Fibroblast of upper back skin (primary cell): ENCODE data around the gene PDCD11.

Experiments
- DNase-seq: peaks from one replicate; pipeline ENCODE4 v3.0.0-alpha.2; 2013

The PDCD11 gene

DNA sequence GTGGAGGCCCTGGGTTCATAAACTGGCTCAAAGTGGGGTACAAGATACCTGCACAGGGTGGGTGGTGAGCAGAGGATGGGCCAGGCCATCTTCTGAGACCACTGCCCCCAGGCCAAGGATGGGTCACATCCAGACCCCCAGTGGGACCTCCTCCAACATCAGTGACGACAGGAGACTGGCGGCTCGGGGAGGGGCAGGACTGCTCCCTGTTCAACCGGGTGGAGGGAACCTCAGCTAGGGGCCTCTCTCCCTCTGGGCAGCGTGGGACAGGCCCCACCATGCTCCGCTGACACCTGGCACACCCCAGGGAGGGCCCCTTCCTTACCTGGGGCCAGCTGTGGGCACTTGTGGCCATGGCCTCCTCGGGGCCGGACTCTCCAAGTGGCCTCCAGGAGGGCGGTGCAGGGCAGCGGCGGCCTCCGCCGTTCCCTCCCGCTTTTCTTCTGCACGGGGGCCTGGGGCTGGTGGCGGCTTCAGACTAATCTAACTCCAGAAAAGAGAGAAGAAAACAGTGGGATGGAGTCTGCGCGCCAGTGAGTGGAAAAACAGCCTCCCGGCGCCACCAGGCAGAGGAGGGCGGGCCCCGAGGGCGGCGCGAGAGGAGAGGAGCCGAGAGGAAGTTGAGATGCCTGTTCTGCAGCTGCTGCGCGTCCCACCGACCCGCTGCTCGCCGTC is 55.5 kb downstream of the PDCD11 start, which contains the start of gene CALHM2:
Gene CALHM2 (minus strand): TSS at position 540 of the 675 bp plus-strand sequence. CDS start 2,429 bp downstream, outside the sequence.
- peak; percentile 49 for DNase-seq

DNA sequence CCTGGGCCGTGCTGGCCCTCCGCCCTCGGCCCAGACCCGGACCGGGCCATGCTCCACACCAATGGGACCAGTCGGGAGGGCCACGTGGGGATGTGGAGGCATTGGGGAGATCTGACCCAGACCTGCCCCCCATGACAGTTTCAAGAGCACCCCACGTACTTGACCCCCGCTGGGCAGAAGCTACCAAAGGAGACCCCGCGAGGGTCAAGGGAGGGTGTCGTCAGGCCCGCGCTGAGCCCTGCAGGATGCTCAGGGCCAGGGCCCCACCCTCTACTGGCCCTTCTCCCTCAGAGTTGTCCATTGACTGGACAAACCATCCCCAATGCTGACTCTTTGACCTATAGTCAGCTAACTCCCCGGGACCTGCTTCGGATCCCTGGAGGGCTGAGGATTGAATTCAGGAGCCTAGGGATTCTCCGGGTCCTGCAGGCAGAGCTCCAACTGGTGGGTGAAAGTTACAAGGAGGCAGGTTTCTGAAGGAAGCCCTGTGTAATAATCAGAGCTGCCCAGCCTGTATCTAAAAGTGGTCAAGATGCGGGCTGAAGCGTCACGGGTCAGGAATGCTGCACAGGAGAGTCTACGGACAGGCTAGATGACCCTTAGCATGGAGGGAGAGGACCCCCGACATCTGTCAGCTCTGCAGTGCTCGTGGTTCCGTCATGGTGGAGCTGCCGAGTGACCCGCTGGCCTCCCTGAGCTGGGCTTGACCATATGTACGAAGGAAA is 56.2 kb downstream of the PDCD11 start:
- no peak for DNase-seq

DNA sequence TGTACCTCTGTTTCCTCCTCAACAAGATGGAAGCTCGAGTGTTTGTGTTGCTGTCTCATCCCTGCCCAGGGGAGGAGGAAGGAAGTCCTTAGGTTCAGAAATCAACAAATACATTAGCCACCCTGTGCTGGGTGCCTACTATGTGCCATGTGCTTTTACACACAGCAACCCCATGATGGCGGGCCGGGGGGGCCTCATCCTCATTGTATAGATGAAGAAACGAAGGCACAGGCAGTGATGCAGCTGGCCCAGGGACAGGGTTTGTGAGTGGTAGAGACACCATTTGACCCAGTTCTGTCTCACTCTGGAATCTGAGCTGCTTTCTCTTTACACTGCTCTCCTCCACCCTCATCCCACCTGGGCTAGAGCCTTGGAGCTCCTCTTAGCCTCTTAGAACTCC is 57.6 kb downstream of the PDCD11 start:
- DNase-seq: no peak

DNA sequence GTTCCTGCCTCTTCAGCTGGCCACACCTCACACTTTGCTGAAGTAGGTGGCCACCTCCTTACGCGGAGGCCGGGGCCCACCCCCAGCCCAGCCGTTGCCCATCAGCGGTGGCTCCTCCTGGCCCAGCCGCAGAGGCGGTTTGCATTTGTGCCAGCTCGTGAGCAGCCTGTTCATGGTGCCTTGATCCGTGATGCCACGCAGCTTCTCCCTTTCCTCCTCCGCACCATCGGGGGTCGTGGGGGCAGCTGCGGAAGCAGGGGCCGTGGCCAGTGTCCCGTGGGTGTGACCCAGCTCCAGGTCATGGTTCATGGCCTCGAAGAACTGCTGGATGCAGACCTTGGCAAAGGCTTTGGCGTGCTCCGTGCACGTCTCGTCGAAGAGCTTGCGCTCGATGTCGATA is 58.8 kb downstream of the PDCD11 start:
- no peak for DNase-seq

DNA sequence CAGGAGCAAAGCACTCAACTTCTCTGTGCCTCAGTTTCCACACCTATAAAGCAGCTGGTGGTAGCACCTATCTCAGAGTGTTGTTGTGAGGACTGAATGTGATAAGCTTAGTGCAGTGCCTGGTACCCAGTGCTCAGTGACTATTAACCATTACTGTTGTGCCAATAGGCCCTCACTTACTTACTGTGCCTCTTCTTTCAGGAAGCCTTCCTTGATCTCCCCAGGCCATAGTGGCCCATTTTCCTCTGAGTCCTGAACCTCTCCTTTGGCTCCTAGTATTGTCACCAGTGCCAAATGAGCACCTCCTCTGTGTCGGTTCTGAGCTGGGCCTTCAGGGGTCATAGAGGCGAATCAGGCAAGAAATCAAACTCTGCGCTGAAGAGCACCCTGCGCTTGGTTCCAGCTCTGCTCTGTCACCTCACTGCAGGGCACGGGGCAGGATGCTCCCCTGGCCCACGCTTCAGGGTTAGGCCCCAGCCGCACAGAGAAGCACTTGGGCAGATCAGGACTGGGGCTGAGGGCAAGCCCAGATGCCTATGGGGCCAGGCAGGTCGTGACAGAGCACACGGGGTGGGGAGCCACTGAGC is 59.7 kb downstream of the PDCD11 start:
- DNase-seq: no peak

DNA sequence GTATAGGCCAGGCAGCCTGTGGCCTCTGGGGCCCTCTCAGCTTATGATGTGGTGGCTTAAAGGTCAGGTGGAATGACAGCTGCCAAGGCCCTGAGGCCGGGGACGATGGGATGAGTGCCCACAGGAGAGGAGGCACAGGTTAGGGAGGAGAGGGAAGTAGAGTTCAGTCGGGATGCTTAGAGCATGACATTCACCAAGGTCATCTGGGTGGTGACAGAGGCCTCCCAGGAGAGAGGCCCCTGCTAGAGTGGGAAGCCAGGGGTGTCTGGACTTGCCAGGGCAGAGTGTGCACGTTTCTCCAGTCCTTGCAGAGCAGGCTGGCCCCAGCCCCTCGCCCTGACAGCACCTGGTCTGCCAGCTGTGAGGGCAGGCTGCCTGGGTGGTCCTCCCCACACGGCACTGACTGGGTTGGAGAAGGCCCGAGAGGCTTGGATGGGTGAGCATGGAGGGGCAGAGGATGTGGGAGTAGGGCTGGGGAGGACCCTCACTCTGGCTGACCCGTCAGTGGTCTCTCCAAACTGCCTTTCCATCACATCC is 60.8 kb downstream of the PDCD11 start:
- DNase-seq: no peak

DNA sequence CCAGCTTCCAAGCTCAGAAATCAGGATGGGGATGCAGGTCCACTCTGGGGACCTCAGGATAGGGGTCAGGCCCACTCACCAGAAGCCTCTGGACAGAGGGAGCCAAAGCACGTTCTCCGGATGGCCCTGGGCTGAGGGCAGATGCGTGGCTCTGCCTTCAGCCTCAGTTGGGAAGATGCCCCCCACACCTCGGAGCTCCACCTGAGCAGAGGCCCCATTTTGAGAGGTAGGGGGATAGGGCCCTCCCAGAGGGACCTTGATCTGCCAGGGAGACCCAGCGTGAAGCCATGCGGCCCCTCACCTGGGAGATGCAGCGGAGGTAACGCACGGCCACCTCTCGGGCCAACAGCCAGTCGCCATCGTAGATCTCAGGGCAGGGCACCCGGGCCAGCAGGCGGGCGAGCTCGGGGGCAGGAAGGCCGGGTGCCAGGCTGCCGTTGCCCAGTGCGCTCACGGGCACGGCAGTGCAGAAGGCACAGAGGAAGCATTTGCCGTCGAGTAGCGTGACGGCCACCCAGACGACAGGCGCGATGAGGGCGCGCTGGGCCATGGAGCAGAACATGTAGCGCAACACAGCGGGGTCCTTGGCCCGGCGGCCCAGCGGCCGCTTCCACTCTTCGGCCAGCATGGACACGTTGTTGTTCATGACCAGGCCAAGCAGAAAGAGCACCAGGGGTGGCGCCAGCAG is 61.6 kb downstream of the PDCD11 start:
- DNase-seq: no peak

DNA sequence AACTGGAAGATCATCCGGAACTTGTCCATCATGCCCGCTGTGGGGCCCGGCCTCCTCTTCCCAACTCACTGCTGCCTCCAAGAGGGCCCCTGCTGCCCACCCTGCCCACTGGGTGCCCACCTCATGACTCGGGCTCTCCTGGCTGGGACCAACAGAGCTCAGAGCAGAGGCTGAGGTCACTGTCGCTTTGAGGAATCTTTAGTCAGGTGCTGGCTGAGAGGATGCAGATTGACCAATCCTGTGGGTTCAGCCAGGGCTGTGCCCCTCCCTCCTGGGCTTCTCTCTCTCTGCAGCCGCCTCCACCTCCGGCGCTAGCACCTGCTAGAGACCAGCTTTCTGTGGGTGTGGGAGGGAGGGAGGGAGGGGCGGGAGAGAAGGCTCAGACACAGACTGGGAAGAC is 62.3 kb downstream of the PDCD11 start, which contains the start of gene CALHM1:
Gene CALHM1 (minus strand): TSS at position 181 of the 400 bp plus-strand sequence. CDS start 149 bp downstream, at position 32.
- DNase-seq: no peak

DNA sequence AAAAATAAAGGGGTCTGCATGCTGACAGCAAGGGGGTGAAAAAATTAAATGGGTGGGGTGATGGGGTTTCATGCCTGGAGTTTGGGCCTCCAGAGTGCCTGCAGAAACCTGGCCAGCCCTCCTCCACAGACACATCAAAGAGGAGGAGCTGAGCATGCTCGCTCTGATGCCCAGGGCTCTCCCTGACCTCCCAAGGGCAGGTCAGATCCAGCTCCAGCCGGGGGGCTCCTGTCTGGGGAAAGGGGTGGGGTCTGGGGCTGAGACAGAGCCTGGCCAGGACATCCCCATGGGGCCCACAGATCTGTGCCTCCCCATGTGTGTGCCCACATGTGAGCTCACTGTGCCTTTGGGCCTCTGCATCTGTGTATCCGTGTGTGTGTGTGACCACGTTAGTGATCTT is 63.2 kb downstream of the PDCD11 start:
- DNase-seq: no peak

DNA sequence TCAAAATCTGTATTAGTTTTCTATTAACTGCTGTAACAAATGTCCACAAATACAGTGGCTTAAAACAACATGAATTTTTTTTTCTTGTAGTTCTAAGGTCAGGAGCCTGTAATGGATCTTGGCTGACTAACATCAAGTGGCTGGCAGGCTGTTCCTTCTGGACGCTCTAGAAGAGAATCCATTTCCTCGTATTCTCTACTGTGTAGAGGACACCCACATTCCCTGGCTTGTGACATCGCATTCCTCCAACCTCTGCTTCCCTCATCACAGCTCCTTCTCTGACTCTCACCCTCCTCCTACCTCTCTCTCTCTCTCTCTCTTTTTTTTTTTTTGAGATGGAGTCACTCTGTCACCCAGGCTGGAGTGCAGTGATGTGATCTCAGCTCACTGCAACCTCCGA is 67.1 kb downstream of the PDCD11 start:
- no peak for DNase-seq

DNA sequence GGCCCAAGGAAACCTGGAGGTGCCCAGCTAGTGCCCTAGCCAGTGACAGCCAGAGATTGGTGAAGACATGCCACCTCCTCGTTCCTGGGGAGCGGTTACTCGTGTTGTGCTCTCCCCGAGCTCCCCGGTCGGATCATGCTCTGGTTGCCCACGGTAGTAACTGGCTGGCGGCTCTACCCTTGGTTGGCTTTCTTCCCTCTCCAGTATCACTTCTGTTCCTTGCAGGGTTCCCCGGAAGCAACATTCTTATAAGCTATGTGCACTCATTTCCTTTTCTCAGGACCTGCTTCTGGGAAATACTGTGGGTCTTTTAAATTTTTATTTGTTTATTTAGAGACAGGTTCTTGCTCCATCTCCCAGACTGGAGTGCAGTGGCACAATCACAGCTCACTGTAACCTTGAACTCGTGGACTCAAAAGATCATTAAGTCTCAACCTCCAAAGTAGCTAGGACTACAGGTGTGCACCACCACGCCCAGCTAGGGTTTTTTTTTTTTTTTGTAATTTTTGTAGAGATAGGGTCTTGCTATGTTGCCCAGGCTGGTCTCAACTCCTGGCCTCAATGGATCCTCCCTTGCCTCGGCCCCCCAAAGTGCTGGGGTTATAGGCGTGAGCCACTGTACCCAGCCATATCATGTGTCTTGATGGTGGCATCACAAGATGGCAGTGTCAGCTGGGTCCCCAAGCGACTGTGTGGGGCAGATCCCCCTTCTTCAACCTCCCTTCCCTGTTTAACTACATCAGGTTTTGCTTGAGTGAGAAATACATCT is 69.2 kb downstream of the PDCD11 start:
- DNase-seq: no peak

DNA sequence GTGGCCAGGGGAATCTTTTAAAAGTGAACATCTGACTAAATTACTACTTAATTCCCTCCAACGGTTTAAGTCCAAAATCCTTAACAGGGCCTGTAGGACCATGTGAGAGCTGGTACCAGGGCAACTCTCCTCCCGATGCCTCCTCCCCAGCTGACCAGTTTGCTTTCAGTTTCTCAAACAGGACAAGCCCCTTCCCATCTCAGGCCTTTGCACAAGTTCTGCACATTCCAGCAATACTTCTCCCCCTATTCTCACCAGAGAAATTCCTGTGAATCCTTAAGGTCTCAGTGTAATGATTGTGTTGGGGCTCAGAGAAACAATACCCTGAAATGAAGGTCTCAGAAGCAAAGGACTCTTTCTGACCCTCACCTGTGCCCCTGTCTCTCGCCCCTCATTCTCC is 70.3 kb downstream of the PDCD11 start:
- peak; percentile 40 for DNase-seq

DNA sequence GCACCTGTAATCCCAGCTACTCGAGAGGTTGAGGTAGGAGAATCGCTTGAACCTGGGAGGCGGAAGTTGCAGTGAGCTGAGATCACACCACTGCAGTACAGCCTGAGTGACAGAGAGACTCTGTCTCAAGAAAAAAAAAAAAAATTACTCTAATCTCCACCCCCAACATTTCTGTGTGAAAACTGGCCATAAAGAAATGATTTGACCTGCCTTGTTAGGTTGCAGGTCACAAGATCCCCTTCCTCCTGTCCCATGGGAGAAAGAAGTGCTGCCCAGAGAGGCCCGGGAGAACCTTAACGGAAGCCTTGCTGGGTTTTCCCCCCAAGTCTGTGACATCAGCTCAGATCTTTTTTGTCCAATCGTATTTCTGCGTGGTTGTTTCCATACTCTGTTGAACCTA is 71.0 kb downstream of the PDCD11 start:
- DNase-seq: no peak

DNA sequence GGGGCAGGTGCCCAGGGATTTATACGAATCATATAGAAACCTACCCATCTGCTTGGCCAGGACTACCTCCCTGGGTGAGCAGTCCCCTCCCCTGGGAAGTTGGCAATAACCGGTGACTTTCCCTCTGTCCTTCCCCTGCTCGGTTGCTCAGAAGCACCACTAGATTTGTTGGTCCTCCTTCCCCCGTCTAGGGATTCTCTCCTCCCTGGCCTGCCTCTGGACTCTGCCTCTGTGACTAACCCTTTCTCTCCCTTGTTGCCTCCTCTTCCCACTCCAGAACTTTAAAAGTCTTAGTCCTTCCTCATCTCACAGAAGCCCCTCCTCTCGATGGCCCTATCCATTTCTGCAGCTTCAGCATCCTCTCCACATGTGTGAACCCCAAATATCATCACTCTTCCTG is 72.8 kb downstream of the PDCD11 start:
- DNase-seq: no peak

DNA sequence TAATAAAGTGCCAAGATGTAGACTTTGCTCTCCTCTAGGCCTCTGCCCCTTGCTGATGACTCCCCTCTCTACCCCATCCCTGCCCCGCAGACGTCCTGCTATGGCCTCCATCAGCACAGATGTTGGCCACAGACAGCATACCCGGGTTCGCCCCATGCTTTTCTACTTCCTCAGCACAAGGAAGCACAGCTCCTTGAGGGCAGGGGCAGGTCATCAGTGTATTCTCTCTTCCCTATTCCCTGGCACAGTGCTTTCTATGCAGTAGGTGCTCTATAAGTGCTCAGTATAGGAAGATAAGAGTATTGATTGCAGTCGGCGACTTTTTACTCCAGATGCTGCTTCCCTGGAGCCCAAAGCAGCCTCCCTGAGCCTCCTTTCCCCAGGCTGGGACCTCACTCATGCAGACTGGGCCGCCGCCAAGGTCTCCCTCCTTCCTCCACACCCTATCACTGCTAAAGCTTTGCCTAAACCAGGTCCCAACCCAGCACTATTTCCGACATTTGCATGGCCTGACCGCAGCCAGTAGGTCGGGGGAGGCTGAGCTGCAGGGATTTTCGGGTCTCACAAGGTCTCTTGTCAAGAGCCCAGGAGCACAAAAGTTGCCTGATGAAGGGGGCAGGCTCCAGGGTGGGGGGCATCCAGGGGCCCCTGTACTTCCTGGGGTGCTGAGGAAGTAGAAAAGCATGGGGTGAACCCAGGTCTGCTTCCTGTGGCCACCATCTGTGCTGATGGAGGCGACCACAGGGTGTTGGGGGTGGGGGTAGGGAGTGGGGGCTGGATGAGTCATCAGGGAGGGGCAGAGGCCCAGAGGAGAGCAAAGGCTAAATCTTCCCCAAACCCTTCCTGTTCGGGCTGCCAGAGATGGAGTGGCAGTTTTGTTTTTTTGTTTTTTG is 74.6 kb downstream of the PDCD11 start:
- peak; percentile 41 for DNase-seq

DNA sequence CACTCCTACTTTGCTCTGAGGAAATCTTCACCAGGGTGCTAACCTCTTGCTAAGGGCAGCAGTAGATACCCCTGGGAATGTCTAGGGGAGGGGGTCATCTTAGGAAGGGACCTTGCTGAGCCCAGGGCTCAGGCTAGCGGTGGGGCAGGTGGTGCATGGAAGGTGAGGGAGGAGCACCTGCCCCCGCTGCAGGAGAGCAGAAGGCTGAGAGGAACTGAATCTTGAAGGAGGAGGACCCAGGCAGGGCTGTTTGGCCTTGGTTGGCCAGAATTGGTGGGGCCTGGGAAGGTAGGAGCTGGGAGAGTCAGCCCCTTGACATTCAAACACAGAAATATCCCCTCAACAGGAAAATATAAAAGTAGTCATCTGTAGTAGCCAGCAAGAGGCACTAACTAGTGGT is 75.6 kb downstream of the PDCD11 start:
- no peak for DNase-seq

DNA sequence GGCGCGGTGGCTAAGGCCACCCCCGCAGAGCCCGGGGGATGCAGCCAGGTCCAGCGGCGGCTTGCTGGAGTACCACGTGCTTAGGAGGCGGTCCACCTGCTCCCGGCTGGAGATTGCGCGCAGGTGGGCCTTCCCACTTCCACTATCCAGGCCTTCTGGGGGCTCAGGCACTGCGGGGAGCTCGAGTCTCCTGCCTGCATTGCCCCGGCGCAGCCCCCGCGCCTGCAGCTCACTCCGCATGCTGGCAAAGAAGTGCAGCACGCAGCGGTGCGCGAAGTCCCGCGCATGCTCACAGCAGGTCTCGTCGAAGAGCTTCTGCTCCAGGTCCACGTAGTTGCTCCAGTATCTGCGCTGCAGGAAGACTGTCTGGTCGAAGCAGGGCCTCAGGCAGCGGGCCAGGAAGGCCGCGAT is 76.8 kb downstream of the PDCD11 start:
- no peak for DNase-seq

DNA sequence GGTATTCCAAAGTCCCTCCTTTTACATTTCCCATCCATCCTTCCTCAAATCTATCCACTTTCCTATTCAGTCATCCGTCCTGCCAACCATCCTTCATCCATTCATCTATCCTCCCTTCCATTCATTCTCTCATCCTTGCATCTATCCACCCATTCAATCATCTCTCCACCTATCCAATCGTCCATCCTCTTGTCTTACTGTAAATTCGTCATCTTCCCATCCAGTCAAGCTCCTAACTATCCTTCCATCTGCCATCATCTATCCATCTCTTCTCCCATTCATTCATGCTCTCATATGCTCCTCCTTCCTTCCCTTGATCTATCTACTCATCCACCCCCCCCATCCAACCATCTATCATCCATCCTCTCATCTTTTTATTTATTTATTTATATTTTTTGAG is 77.7 kb downstream of the PDCD11 start:
- DNase-seq: no peak

DNA sequence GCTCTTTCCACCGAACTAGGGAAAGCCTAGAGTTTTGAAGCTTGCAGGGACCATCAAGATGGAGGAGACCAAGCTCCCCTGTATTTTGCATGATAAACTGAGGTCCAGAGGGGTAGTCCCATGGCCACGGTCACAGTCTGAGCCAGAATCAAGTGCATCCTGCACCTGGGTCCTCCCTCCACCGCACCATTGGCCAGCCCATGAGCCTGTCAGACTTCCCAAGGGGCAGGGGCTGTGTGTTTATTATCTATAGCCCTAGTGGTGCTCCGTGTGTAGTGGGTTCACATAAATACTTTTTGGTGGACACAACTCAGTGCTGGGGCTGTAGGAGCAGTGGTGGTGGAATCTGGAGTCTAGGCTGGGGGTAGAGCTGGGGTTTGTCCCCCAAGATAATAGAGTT is 79.0 kb downstream of the PDCD11 start:
- no peak for DNase-seq

DNA sequence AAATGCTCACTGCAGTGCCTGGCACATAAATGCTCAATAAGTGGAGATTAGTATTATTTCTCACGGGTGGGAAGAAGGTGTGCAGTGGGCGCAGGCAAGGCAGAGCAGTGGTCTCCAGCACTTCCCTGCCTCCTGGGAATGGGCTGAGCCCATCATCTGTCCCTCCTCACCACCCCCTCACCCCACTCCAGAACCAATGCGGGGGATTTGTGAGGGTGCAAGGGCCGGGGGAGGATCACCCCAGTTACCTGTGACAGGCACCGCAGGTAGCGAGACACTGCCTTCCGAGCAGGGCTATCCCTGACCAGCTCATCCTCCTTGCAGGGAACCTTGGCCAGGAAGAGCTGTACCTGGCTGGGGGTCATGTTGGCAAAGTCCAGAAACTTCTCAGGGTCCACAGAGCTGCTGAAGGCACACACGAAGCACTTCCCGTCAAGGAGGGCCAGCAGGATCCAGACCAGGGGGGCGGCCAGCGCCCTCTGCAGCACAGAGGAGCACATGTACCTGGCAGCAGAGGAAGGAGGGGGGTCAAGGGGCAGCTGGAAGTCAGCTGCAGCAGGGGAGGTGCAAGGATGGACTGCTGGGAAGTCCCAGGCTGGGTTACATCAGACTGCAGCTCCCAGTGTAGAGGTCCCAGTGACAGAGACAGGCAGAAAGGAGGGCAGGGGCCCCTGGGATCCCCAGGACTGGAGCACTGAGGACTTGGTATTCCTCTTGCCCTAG is 79.8 kb downstream of the PDCD11 start:
- DNase-seq: no peak

DNA sequence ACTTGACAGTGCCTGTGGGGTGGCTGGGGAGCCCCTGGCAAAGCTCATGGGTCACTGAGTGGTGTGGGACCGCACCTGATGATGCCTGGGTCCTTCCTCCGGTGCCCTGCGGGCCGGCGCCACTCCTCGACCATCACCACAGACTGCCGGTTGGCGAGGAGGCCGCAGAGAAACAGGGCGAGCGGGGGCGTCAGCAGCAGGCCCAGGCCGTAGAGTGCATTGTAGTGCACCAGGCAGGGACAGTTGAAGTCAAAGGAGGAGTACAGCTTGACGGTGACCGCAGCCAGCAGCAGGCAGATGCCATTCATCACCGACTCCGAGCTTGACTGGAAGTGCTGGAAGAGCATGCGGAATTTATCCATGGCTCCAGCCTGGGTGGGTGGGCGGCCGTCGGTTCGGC is 82.2 kb downstream of the PDCD11 start:
- no peak for DNase-seq
